Calu3 (cell line): ENCODE measurements around the gene ARHGEF18. TPM values are rescaled to one million over a fixed set of nuclear protein-coding genes. Genes with fewer than 3 reads are reported as not detected.

Source experiments
- BruUV-seq: library from RNA; stranded (reverse); fragments of 400-500 nt; replicated peaks from 2 replicates; lab custom pipeline; 2021; lab: Mats Ljungman, UMichigan
- CTCF ChIA-PET: fragments of 300-600 bp; sonication (Branson Sonifier 250); formaldehyde crosslinking; loops from one replicate; lab custom pipeline; 2022; ENCODE audit warnings: antibody characterized with exemption; lab: Charles Lee
- DNase-seq: peaks from one replicate; pipeline ENCODE4 v3.0.0; 2022
- H3K27ac Mint-ChIP-seq: one replicate; pipeline ENCODE4 v1.8.0; 2022; ENCODE audit warnings: mixed read lengths; ENCODE audit not compliant: unreplicated experiment
- H3K27me3 Mint-ChIP-seq: one replicate; pipeline ENCODE4 v1.8.0; 2022; ENCODE audit warnings: mixed read lengths; ENCODE audit not compliant: unreplicated experiment
- H3K36me3 Mint-ChIP-seq: one replicate; pipeline ENCODE4 v1.8.0; 2022; ENCODE audit warnings: mild to moderate bottlenecking, moderate library complexity, mixed read lengths; ENCODE audit not compliant: insufficient read depth, unreplicated experiment
- H3K4me1 Mint-ChIP-seq: one replicate; pipeline ENCODE4 v1.8.0; 2022; ENCODE audit warnings: mild to moderate bottlenecking, low read depth, mixed read lengths; ENCODE audit not compliant: unreplicated experiment
- H3K4me3 Mint-ChIP-seq: one replicate; pipeline ENCODE4 v1.8.0; 2022; ENCODE audit warnings: mild to moderate bottlenecking, low read depth, moderate library complexity, mixed read lengths; ENCODE audit not compliant: unreplicated experiment
- H3K9me3 Mint-ChIP-seq: one replicate; pipeline ENCODE4 v1.8.0; 2022; ENCODE audit warnings: low read depth, mixed read lengths; ENCODE audit not compliant: unreplicated experiment
- intact Hi-C: fragments of 100-400 bp; cut with micrococcal nuclease; formaldehyde crosslinking; loops from one replicate; pipeline ENCODE4 v1.10.0; 2022; ENCODE audit not compliant: unreplicated experiment
- total RNA-seq: library from RNA; stranded (reverse); gene quantifications from 2 replicates; pipeline ENCODE4 v1.2.3, GENCODE V29; 2022
- TF ChIP-seq, protein P1 (sequence below): fragments of 200-600 bp; IDR thresholded peaks from one replicate; pipeline ENCODE4 v1.8.0; 2022; ENCODE audit warnings: antibody characterized with exemption; ENCODE audit not compliant: unreplicated experiment

ARHGEF18 gene
- total RNA-seq, 1 experiment from 2014 or later = 31.9 TPM

GRCh38 chr19:7393459-7393858, 44.7 kb downstream of the ARHGEF18 start:
- Mint-ChIP-seq H3K4me1 (peaks cover 11% of the 10 kb centered on the region), H3K9me3 (no peaks in the 10 kb centered on the region), H3K27me3 (no peaks in the 10 kb centered on the region), H3K27ac (peak overlapping the region; percentile 77), H3K4me3 (peak overlapping the region; percentile 77), H3K36me3 (peaks cover 32% of the 10 kb centered on the region)
- DNase-seq = no peak
- BruUV-seq = no TSS peak
- intact Hi-C loops = no loop called here
- TF ChIP-seq, protein P1, sequence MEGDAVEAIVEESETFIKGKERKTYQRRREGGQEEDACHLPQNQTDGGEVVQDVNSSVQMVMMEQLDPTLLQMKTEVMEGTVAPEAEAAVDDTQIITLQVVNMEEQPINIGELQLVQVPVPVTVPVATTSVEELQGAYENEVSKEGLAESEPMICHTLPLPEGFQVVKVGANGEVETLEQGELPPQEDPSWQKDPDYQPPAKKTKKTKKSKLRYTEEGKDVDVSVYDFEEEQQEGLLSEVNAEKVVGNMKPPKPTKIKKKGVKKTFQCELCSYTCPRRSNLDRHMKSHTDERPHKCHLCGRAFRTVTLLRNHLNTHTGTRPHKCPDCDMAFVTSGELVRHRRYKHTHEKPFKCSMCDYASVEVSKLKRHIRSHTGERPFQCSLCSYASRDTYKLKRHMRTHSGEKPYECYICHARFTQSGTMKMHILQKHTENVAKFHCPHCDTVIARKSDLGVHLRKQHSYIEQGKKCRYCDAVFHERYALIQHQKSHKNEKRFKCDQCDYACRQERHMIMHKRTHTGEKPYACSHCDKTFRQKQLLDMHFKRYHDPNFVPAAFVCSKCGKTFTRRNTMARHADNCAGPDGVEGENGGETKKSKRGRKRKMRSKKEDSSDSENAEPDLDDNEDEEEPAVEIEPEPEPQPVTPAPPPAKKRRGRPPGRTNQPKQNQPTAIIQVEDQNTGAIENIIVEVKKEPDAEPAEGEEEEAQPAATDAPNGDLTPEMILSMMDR = no peak
- CTCF ChIA-PET = interaction anchor here (0.6 to 1.0 kb wide), 2 partner anchors 13 to 833 kb away, joined by 4 read pairs; no protein-coding TSS in a partner anchor

DNA sequence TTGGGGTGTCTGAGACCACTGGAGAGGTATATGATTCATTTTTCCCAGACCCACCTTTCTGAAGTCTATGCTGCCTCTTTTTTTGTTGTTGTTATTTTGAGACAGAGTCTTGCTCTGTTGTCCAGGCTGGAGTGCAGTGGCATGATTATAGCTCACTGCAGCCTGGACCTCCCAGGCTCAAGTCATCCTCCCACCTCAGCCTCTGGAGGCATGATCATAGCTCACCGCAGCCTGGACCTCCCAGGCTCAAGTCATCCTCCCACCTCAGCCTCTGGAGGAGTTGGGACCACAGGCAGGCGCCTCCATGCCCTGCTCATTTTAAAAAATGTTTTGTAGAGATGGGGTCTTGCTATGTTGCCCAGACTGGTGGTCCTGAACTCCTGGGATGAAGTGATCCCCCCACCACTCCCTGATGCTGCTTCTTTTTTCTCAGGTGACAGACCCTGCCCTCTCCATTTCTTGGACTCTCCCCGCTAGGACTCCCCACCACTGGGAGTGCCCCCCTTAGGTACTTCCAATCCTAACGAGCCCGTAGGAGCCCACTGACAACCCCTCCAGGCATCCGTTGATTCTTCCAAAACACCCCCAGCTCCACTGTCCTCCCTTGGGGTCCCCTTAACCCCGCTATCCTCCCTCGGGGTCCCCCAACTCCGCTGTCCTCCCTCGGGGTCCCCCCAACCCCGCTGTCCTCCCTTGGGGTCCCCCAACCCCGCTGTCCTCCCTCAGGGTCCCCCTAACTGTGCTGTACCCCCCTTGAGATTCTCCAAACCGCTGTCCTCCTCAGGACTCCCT, 45.4 kb downstream of the ARHGEF18 start:
- H3K4me3 Mint-ChIP-seq = peak overlapping the region; percentile 77
- peaks cover 32% of the 10 kb centered on the region for H3K36me3 Mint-ChIP-seq
- H3K27ac Mint-ChIP-seq = peak overlapping the region; percentile 77
- BruUV-seq = no TSS peak
- DNase-seq = no peak
- no peaks in the 10 kb centered on the region for H3K27me3 Mint-ChIP-seq
- CTCF ChIA-PET = interaction anchor here (0.6 to 1.0 kb wide), 2 partner anchors 12 to 259 kb away, joined by 3 to 4 read pairs; no protein-coding TSS in a partner anchor
- TF ChIP-seq, protein P1 = no peak
- intact Hi-C loops = no loop called here
- H3K4me1 Mint-ChIP-seq = peaks cover 18% of the 10 kb centered on the region
- no peaks in the 10 kb centered on the region for H3K9me3 Mint-ChIP-seq

GRCh38 chr19:7394731-7395359, 46.1 kb downstream of the ARHGEF18 start:
- Mint-ChIP-seq H3K27me3 (no peaks in the 10 kb centered on the region), H3K36me3 (peaks cover 32% of the 10 kb centered on the region), H3K9me3 (no peaks in the 10 kb centered on the region), H3K4me3 (peak overlapping the region; percentile 77), H3K4me1 (peaks cover 19% of the 10 kb centered on the region), H3K27ac (peak overlapping the region; percentile 74)
- no TSS peak for BruUV-seq
- CTCF ChIA-PET = interaction anchor here (0.8 kb wide), 1 partner anchor 41 kb away, joined by 3 read pairs; no protein-coding TSS in a partner anchor
- TF ChIP-seq, protein P1 = no peak
- intact Hi-C loops = no loop called here
- DNase-seq = peak; percentile 89

- CTCF ChIA-PET = interaction anchor here (0.8 kb wide), 1 partner anchor 41 kb away, joined by 3 read pairs; no protein-coding TSS in a partner anchor
- Mint-ChIP-seq H3K36me3 (peaks cover 32% of the 10 kb centered on the region), H3K9me3 (no peaks in the 10 kb centered on the region), H3K27ac (peak overlapping the region; percentile 74), H3K27me3 (no peaks in the 10 kb centered on the region), H3K4me1 (peaks cover 19% of the 10 kb centered on the region), H3K4me3 (peak overlapping the region; percentile 77)
- TF ChIP-seq, protein P1 = no peak
- intact Hi-C loops = no loop called here
- no peak for DNase-seq
- no TSS peak for BruUV-seq
Measured at GRCh38 chr19:7395360-7396066, 46.8 kb downstream of the ARHGEF18 start.
